ENCODE results near the gene GRID2.
"Not testable (repeated sequence)": the region's sequence is repeated elsewhere in the genome, so short reads cannot be mapped to it uniquely, and the experiment has no call there.

GRID2 gene

GRCh38 chr4:93184053-93184452 lies 880.3 kb downstream of the GRID2 start:
- DNase-seq (ENCODE audit: low read depth, low spot score) = no peak

- DNase-seq (ENCODE audit: low read depth, low spot score) = no peak
These were observed 883.1 kb downstream of the GRID2 start for GRCh38 chr4:93186846-93187245.

- no peak for DNase-seq (ENCODE audit: low read depth, low spot score)
These were observed 883.7 kb downstream of the GRID2 start for GRCh38 chr4:93187466-93187865.

- no peak for DNase-seq (ENCODE audit: low read depth, low spot score)
These were observed 884.1 kb downstream of the GRID2 start for GRCh38 chr4:93187892-93188291.

GRCh38 chr4:93199492-93199891 lies 895.7 kb downstream of the GRID2 start:
- DNase-seq (ENCODE audit: low read depth, low spot score) = peak; percentile 42

GRCh38 chr4:93201471-93202096 lies 897.8 kb downstream of the GRID2 start:
- no peak for DNase-seq (ENCODE audit: low read depth, low spot score)

GRCh38 chr4:93203708-93204107 lies 899.9 kb downstream of the GRID2 start:
- peak; percentile 56 for DNase-seq (ENCODE audit: low read depth, low spot score)

- no peak for DNase-seq (ENCODE audit: low read depth, low spot score)
These were observed 908.5 kb downstream of the GRID2 start for GRCh38 chr4:93212250-93212649.

- no peak for DNase-seq (ENCODE audit: low read depth, low spot score)
These were observed 912.9 kb downstream of the GRID2 start for GRCh38 chr4:93216646-93217045.

GRCh38 chr4:93217431-93217830 lies 913.7 kb downstream of the GRID2 start:
- DNase-seq (ENCODE audit: low read depth, low spot score) = no peak

- no peak for DNase-seq (ENCODE audit: low read depth, low spot score)
These were observed 918.0 kb downstream of the GRID2 start for GRCh38 chr4:93221771-93222170.

- DNase-seq (ENCODE audit: low read depth, low spot score) = no peak
These were observed 924.3 kb downstream of the GRID2 start for GRCh38 chr4:93228021-93228420.

- no peak for DNase-seq (ENCODE audit: low read depth, low spot score)
These were observed 929.1 kb downstream of the GRID2 start for GRCh38 chr4:93232883-93233282.

- DNase-seq (ENCODE audit: low read depth, low spot score) = no peak
These were observed 933.8 kb downstream of the GRID2 start for GRCh38 chr4:93237521-93237920.

GRCh38 chr4:93243262-93243661 lies 939.5 kb downstream of the GRID2 start:
- no peak for DNase-seq (ENCODE audit: low read depth, low spot score)

GRCh38 chr4:93261207-93261606 lies 957.4 kb downstream of the GRID2 start:
- DNase-seq (ENCODE audit: low read depth, low spot score) = no peak

GRCh38 chr4:93263166-93263565 lies 959.4 kb downstream of the GRID2 start:
- DNase-seq (ENCODE audit: low read depth, low spot score) = no peak

GRCh38 chr4:93267747-93268146 lies 964.0 kb downstream of the GRID2 start:
- DNase-seq (ENCODE audit: low read depth, low spot score) = peak; percentile 4

- no peak for DNase-seq (ENCODE audit: low read depth, low spot score)
These were observed 981.6 kb downstream of the GRID2 start for GRCh38 chr4:93285346-93285745.

- no peak for DNase-seq (ENCODE audit: low read depth, low spot score)
These were observed 985.5 kb downstream of the GRID2 start for GRCh38 chr4:93289241-93289640.

- no peak for DNase-seq (ENCODE audit: low read depth, low spot score)
These were observed 986.1 kb downstream of the GRID2 start for GRCh38 chr4:93289831-93290230.

GRCh38 chr4:93299118-93299517 lies 995.4 kb downstream of the GRID2 start:
- no peak for DNase-seq (ENCODE audit: low read depth, low spot score)

- not testable (repeated sequence) for DNase-seq (ENCODE audit: low read depth, low spot score)
These were observed 997.2 kb downstream of the GRID2 start for GRCh38 chr4:93300780-93301555.

Measured in ELF-1 (cell line).